GM21723 (cell line): ENCODE measurements around the gene ZDBF2.
"Not testable (repeated sequence)": the region's sequence is repeated elsewhere in the genome, so short reads cannot be mapped to it uniquely, and the experiment has no call there.

ENCODE experiments used
- ATAC-seq: cut with Tn5 transposase; IDR thresholded peaks from one replicate; pipeline ENCODE4 v1.9.1; 2021; ENCODE audit warnings: mild to moderate bottlenecking, moderate library complexity; ENCODE audit not compliant: unreplicated experiment

The ZDBF2 gene

GRCh38 chr2:206274434-206275311, at the start of gene ZDBF2:
ZDBF2 (plus strand) TSS chr2:206274663; CDS start chr2:206281850, 7,187 bp downstream.
- peak; percentile 88 for ATAC-seq

GRCh38 chr2:206225435-206226232, 48.8 kb upstream of the ZDBF2 start:
- peak; percentile 88 for ATAC-seq

- not testable (repeated sequence) for ATAC-seq
Observed at GRCh38 chr2:206228636-206229035, 45.8 kb upstream of the ZDBF2 start.

GRCh38 chr2:206229642-206230041, 44.8 kb upstream of the ZDBF2 start:
- ATAC-seq = no peak

GRCh38 chr2:206230060-206230762, 44.3 kb upstream of the ZDBF2 start:
- no peak for ATAC-seq

- ATAC-seq = no peak
Observed at GRCh38 chr2:206231669-206232286, 42.7 kb upstream of the ZDBF2 start.

GRCh38 chr2:206232287-206233035, 42.0 kb upstream of the ZDBF2 start:
- no peak for ATAC-seq

- no peak for ATAC-seq
Observed at GRCh38 chr2:206239157-206239556, 35.3 kb upstream of the ZDBF2 start.

- ATAC-seq = no peak
Observed at GRCh38 chr2:206240327-206240726, 34.1 kb upstream of the ZDBF2 start.

- no peak for ATAC-seq
Observed at GRCh38 chr2:206241736-206242135, 32.7 kb upstream of the ZDBF2 start.

GRCh38 chr2:206245265-206245672, 29.2 kb upstream of the ZDBF2 start:
- ATAC-seq = peak; percentile 41

- no peak for ATAC-seq
Observed at GRCh38 chr2:206250041-206250897, 24.2 kb upstream of the ZDBF2 start.

- ATAC-seq = no peak
Observed at GRCh38 chr2:206253125-206253776, 21.2 kb upstream of the ZDBF2 start.

- no peak for ATAC-seq
Observed at GRCh38 chr2:206253777-206254166, 20.7 kb upstream of the ZDBF2 start.

GRCh38 chr2:206255003-206255402, 19.5 kb upstream of the ZDBF2 start:
- no peak for ATAC-seq

- no peak for ATAC-seq
Observed at GRCh38 chr2:206256706-206257205, 17.7 kb upstream of the ZDBF2 start.

- ATAC-seq = no peak
Observed at GRCh38 chr2:206257350-206257749, 17.1 kb upstream of the ZDBF2 start.

GRCh38 chr2:206257861-206258260, 16.6 kb upstream of the ZDBF2 start:
- ATAC-seq = no peak
